ENCODE measurements around the gene FBXW4.

FBXW4 gene, protein sequence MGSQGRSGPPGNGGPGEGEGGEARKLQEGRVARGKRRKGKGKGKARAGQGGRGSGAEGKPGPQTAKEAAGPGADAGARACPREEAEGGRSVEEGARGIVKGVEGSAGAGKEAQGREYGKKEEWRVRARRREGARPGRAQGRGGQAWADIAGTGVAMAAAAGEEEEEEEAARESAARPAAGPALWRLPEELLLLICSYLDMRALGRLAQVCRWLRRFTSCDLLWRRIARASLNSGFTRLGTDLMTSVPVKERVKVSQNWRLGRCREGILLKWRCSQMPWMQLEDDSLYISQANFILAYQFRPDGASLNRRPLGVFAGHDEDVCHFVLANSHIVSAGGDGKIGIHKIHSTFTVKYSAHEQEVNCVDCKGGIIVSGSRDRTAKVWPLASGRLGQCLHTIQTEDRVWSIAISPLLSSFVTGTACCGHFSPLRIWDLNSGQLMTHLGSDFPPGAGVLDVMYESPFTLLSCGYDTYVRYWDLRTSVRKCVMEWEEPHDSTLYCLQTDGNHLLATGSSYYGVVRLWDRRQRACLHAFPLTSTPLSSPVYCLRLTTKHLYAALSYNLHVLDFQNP

GRCh38 chr10:101694674-101695403 is at the start of gene FBXW4:
Gene FBXW4 (minus strand): TSS chr10:101695170. CDS start chr10:101695105, 65 bp downstream.
- peak; percentile 71 for DNase-seq

DNA sequence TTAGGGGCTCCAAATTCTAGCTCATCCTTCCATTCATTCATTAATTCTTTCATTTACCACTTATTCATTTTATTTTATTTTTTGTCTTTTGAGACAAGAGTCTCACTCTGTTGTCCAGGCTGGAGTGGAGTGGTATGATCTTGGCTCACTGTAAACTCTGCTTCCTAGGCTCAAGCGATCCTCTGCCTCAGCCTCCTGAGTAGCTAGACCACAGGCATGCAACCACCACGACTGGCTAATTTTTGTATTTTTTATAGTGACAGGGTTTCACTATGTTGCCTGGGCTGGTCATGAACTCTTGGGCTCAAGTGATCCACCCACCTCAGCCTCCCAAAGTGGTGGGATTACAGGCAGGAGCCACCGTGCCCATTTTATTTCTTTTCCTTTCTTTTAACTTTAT is 49.3 kb upstream of the FBXW4 start:
- no peak for DNase-seq

DNA sequence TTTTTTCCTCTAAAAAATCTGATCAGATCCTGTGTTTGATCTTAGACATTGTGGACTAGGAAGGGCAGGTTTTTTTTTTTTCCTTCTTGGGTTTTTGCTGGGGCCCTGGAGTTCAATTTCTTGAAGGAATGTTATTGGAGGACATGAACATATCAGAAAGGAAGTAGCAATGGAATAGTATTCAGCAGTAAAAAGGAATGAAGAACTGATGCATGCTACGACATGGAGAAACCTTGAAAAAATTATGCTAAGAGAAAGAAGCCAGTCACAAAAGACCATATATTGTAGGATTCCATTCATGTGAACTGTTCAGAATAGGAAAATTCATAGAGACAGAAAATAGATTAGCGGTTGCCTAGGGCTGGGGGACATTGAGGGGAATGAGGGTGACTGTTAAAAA is 47.0 kb upstream of the FBXW4 start:
- DNase-seq = no peak

DNA sequence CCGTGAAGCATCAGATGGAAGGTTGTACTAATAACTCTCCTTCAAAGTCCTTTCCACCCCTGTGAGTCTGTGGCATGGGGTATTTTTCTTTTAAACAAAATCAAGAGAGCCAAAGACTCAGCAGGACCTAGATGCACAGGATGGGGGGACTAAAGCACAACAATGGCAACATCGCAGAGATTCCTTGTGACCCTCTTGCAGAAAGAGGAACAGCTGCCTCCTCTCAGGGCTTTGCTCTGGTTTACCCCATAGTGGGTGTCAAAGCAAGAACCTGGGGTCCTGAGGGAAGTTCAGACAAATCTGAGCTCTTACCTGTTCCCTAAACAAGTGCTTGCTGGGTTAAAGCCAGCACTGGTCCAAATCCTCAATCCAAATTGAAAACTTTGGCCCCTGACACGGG is 41.7 kb upstream of the FBXW4 start:
- no peak for DNase-seq

DNA sequence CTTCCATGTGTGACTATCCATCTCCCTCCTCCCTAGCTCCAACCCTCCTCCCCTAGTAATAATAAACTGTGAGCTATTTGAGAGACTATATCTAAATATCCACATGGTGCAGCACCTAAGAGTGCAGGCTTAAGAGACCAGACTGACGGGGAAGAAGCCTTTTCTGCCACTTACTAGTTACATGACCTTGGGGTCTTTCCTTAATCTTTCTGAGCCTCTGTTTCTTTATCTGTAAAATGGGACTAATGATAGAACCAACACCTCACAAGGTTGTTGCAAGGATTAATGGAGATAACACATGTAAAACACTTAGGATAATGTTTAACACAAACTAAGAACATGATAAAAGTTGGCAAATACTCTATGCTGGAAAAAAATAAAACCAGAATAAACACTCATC is 37.1 kb upstream of the FBXW4 start:
- DNase-seq = no peak

DNA sequence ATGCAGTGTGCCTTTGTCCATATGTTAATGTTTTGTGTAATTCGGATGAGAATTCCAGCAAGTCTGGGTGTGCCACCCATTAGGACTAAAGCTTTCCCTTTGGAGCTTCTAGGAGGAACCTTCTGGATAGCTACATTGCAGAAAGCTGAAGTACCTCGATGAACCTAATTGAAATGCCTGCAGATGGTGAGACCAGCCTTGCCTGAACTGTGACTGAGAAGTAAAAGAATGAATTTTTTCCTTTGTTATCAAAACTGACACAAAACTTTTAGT is 31.1 kb upstream of the FBXW4 start:
- no peak for DNase-seq

GRCh38 chr10:101725296-101726114 is 30.5 kb upstream of the FBXW4 start:
- DNase-seq = no peak

- DNase-seq = no peak
Observed at GRCh38 chr10:101724446-101724845, 29.5 kb upstream of the FBXW4 start.

DNA sequence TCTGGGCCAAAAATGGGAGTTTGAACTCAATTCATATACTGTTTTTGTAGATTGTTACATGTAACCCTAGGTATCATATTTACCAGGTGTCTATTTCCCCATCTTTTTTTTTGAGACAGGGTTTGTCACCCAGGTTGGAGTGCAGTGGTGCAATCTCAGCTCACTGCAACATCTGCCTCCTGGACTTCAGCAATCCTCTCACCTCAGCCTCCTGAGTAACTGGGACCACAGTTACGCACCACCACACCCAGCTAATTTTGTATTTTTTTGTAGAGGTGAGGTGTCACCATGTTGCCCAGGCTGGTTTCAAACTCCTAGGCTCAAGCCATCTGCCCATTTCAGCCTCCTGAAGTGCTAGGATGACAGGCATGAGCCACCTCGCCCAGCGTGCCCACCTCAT is 28.2 kb upstream of the FBXW4 start:
- no peak for DNase-seq

DNA sequence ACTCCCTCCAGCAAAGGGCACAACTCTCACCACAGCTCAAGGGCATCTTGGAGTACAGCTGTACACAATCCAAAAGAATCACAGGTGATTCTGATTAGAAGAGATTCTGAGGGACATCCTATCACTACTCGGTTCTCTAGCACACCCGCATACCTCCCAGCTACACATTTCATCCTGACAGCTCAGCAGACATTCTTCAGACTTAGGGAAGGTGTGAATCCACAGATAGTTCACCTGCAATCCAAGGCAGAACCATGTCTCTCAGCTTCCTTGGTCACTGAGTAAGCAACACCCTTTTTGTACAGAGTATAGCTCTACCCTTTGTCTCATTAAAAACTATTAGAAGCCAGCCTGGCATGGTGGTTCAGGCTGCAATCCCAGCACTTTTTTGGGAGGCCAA is 26.8 kb upstream of the FBXW4 start:
- DNase-seq = no peak

DNA sequence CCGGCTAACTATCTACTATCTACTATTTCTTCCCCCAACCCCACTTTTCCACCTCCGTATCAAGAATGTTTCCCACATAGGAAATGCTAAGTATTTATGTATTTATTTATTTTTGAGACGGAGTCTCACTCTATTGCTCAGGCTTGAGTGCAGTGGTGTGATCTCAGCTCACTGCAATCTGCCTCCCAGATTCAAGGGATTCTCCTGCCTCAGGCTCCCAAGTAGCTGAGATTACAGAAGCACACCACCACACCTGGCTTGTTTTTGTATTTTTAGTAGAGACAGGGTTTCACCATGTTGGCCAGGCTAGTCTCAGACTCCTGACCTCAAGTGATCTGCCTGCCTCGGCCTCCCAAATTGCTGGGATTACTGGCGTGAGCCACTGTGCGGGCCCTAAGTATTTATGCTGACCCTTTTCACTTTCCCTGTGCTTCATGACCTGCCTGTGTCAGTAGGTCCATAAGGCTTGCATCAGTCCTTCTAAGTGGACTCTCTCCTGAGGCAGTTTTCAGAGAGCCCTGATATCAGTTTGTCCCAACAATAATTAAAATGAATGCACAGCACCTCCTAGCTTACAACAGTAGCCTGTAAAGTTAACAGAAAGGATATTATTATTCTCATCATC is 25.7 kb upstream of the FBXW4 start:
- DNase-seq = no peak

GRCh38 chr10:101718690-101719275 is 23.8 kb upstream of the FBXW4 start:
- DNase-seq = no peak

- no peak for DNase-seq
Observed at GRCh38 chr10:101716891-101717659, 22.1 kb upstream of the FBXW4 start.

DNA sequence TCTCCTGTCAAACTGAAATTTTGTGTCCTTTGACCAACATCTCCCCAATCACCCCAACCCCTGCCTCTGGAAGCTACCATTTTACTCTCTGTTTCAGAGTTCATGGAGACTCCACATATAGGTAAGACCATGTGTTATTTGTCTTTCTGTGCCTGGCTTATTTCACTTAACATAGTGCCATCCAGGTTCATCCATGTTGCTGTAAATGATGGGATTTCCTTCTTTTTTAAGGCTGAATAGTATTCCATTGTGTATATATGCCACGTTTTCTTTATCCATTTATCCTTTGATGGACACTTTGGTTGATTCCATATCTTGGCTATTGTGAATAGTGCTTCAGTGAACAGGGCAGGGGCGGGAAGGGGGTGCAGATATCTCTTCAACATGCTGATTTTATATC is 18.0 kb upstream of the FBXW4 start:
- no peak for DNase-seq

GRCh38 chr10:101710793-101711192 is 15.8 kb upstream of the FBXW4 start:
- no peak for DNase-seq

GRCh38 chr10:101710059-101710695 is 15.2 kb upstream of the FBXW4 start:
- no peak for DNase-seq

GRCh38 chr10:101709359-101710058 is 14.5 kb upstream of the FBXW4 start:
- no peak for DNase-seq

DNA sequence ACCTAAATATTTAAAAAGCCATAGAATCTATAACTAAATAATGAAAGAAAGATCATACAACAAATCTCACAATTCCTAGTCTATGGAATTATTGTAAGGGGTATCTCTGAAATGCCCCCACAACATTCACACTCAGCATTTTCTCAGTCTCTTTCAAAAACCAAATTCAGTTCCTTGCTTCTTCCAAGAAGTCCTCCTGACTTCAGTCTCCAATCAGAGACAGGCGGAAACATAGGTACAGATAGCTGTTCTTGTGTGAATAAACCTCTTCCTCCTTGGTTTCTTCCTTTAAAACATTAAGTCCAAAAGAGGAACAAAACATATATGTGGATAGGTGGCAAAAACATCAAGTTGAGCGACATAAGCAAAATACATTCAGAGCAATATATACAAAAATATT is 13.9 kb upstream of the FBXW4 start:
- no peak for DNase-seq

GRCh38 chr10:101708073-101708472 is 13.1 kb upstream of the FBXW4 start:
- DNase-seq = no peak

DNA sequence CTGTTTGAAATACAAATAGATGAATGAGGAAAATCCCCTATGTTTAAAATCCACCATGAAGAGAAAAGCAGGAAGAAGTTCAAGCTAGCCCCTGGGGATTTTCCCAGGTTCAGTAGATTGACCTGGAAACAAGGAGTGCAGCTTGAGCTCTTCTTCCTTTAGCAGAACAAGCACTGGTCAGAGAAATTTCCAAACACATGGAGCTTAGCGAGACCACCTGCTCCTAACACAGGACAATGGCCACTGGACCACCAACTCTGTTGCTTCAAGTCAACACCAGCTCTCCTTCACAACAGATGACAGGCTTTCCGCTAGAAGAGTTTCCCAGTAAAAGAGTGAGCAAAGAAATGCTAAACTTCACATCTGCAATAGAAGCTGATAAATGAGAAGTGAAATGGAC is 9.4 kb upstream of the FBXW4 start:
- DNase-seq = no peak

DNA sequence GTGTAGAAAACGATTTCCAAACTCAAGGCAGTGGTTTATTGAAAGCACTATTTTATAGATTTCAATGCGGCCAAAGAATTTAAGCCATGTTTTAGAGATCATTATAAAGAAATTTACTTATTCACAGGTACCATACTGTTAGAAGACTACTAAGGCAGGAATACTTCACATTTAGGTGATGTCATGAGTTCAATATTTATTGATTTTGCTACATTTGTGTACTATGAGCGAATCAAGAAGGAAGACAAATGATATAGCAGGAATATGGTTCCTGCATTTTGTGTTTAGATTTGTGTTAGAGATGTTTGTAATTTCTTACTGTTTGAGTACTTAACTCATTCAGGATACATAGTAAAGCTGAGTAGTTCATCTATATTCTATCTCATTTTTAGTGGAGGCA is 1.7 kb upstream of the FBXW4 start:
- DNase-seq = no peak

All from CD4-positive, alpha-beta T cell treated with Interleukin-17A for 1 hour (primary cell).